WTC11 (cell line): ENCODE results near the gene NRXN3. TPM values are rescaled to one million over a fixed set of nuclear protein-coding genes. Genes with fewer than 3 reads are reported as not detected.
"Not testable (repeated sequence)": the region's sequence is repeated elsewhere in the genome, so short reads cannot be mapped to it uniquely, and the experiment has no call there.

Experiments used
- ATAC-seq: fragments of 200-7000 bp; cut with Tn5 transposase; 2 replicates; pipeline ENCODE4 v1.10.0; 2021; ENCODE audit warnings: mild to moderate bottlenecking, moderate library complexity
- CTCF ChIA-PET: fragments of 300-600 bp; sonication (Branson Sonifier 250); formaldehyde crosslinking; loops from one replicate; lab custom pipeline; 2021; ENCODE audit warnings: antibody characterized with exemption; lab: Charles Lee
- POLR2A ChIA-PET: fragments of 350-600 bp; sonication (Branson Sonifier 250); formaldehyde crosslinking; loops from one replicate; lab custom pipeline; 2021; ENCODE audit warnings: antibody characterized with exemption; lab: Charles Lee
- DNase-seq: peaks from one replicate; pipeline ENCODE4 v3.0.0; 2021; ENCODE audit warnings: low spot score
- H3K27ac Mint-ChIP-seq: 2 replicates; pipeline ENCODE4 v1.8.0; 2021; ENCODE audit warnings: mixed read lengths
- H3K27me3 Mint-ChIP-seq: 2 replicates; pipeline ENCODE4 v1.8.0; 2021; ENCODE audit warnings: low read depth, mild to moderate bottlenecking, moderate library complexity, mixed read lengths
- H3K36me3 Mint-ChIP-seq: 2 replicates; pipeline ENCODE4 v1.8.0; 2021; ENCODE audit warnings: mixed read lengths
- H3K4me1 Mint-ChIP-seq: 2 replicates; pipeline ENCODE4 v1.8.0; 2022; ENCODE audit warnings: mixed read lengths
- H3K4me3 Mint-ChIP-seq: 2 replicates; pipeline ENCODE4 v1.8.0; 2021; ENCODE audit warnings: mild to moderate bottlenecking, moderate library complexity, mixed read lengths
- H3K9me3 Mint-ChIP-seq: 2 replicates; pipeline ENCODE4 v1.8.0; 2021; ENCODE audit warnings: mixed read lengths
- CREB1 ChIP-seq: sonication (generic); formaldehyde crosslinking; IDR thresholded peaks from 2 replicates; pipeline ENCODE4 v1.8.0; 2023; ENCODE audit warnings: mild to moderate bottlenecking, missing genetic modification reagents
- ESRRA ChIP-seq: sonication (generic); formaldehyde crosslinking; IDR thresholded peaks from 2 replicates; pipeline ENCODE4 v1.8.1; 2022; ENCODE audit warnings: mild to moderate bottlenecking, missing genetic modification reagents, borderline replicate concordance
- ETV6 ChIP-seq: sonication (generic); formaldehyde crosslinking; IDR thresholded peaks from 2 replicates; pipeline ENCODE4 v1.8.1; 2022; ENCODE audit warnings: mild to moderate bottlenecking, missing genetic modification reagents
- FOXK1 ChIP-seq: sonication (generic); formaldehyde crosslinking; IDR thresholded peaks from 2 replicates; pipeline ENCODE4 v1.8.0; 2022; ENCODE audit warnings: mild to moderate bottlenecking, moderate library complexity, missing genetic modification reagents
- GABPB1 ChIP-seq: sonication (generic); formaldehyde crosslinking; IDR thresholded peaks from 2 replicates; pipeline ENCODE4 v1.8.1; 2023; ENCODE audit warnings: mild to moderate bottlenecking, missing genetic modification reagents
- JAZF1 ChIP-seq: fragments of 250-450 bp; sonication (Bioruptor Pico); IDR thresholded peaks from 2 replicates; pipeline ENCODE4 v1.9.0; 2021; ENCODE audit warnings: moderate library complexity, mild to moderate bottlenecking, inconsistent platforms
- JUN ChIP-seq: sonication (generic); formaldehyde crosslinking; IDR thresholded peaks from 2 replicates; pipeline ENCODE4 v1.8.0; 2023; ENCODE audit warnings: mild to moderate bottlenecking, missing genetic modification reagents
- MXD4 ChIP-seq: fragments of 250-450 bp; sonication (Bioruptor Pico); IDR thresholded peaks from 2 replicates; pipeline ENCODE4 v1.8.0; 2021; ENCODE audit warnings: mild to moderate bottlenecking, moderate library complexity, borderline replicate concordance
- NFATC4 ChIP-seq: fragments of 250-450 bp; sonication (Bioruptor Pico); IDR thresholded peaks from 2 replicates; pipeline ENCODE4 v1.9.0; 2021; ENCODE audit warnings: mild to moderate bottlenecking
- NFE2L1 ChIP-seq: sonication (generic); formaldehyde crosslinking; IDR thresholded peaks from 2 replicates; pipeline ENCODE4 v1.8.1; 2023; ENCODE audit warnings: missing genetic modification reagents
- NR1H2 ChIP-seq: sonication (generic); formaldehyde crosslinking; IDR thresholded peaks from 2 replicates; pipeline ENCODE4 v1.9.0; 2021; ENCODE audit warnings: mild to moderate bottlenecking, moderate library complexity, missing genetic modification reagents
- NR2C2 ChIP-seq: sonication (generic); formaldehyde crosslinking; IDR thresholded peaks from 2 replicates; pipeline ENCODE4 v1.8.0; 2022; ENCODE audit warnings: mild to moderate bottlenecking, missing genetic modification reagents
- SOX15 ChIP-seq: fragments of 250-450 bp; sonication (Bioruptor Pico); IDR thresholded peaks from 2 replicates; pipeline ENCODE4 v1.9.0; 2021; ENCODE audit warnings: mild to moderate bottlenecking
- TP53 ChIP-seq: sonication (generic); formaldehyde crosslinking; IDR thresholded peaks from 2 replicates; pipeline ENCODE4 v1.8.1; 2023; ENCODE audit warnings: mild to moderate bottlenecking, missing genetic modification reagents
- total RNA-seq: library from RNA; stranded (reverse); gene quantifications from 3 replicates; pipeline ENCODE4 v1.2.3, GENCODE V29; 2021
- TF ChIP-seq, protein P1 (sequence below): fragments of 250-450 bp; sonication (Bioruptor Pico); IDR thresholded peaks from 2 replicates; pipeline ENCODE4 v1.8.0; 2021; ENCODE audit warnings: mild to moderate bottlenecking
- TF ChIP-seq, protein P2 (sequence below): sonication (generic); formaldehyde crosslinking; IDR thresholded peaks from 2 replicates; pipeline ENCODE4 v1.8.1; 2023; ENCODE audit warnings: mild to moderate bottlenecking, moderate library complexity, missing genetic modification reagents
- TF ChIP-seq, protein P3 (sequence below): sonication (generic); formaldehyde crosslinking; conservative IDR thresholded peaks from 2 replicates; pipeline ENCODE4 v1.8.1; 2023; ENCODE audit warnings: mild to moderate bottlenecking, low read depth, missing genetic modification reagents, moderate library complexity
- TF ChIP-seq, protein P4 (sequence below): sonication (generic); formaldehyde crosslinking; IDR thresholded peaks from 2 replicates; pipeline ENCODE4 v1.8.1; 2022; ENCODE audit warnings: low read depth, mild to moderate bottlenecking, moderate library complexity, missing genetic modification reagents, borderline replicate concordance
- TF ChIP-seq, protein P5 (sequence below): fragments of 250-450 bp; sonication (Bioruptor Pico); IDR thresholded peaks from 2 replicates; pipeline ENCODE4 v1.9.0; 2021; ENCODE audit warnings: mild to moderate bottlenecking, borderline replicate concordance

The NRXN3 gene
- total RNA-seq, 1 experiment from 2014 or later, result 3.0 TPM

DNA sequence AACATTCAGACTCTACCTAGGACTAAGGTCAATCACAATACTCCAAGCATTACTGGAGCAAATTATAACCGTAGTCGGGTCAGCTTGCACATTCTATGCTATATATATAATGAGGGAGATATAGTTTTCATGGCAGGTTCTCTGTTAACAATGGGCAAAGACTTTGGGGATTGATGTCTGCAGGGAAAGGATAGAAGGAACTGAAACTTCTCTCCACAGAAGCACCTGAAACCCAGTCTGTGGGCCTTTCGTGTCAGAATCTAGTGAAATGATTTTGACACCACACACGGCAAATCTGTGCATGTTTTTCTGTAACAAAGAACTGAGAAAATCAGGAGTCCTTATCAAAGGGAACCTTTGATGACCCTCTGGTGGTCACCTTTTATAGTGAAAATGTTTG lies 847.4 kb downstream of the NRXN3 start (continued):
- TF ChIP-seq CREB1 (no peak), ESRRA (CRISPR knock-in tag) (no peak), NFATC4 (no peak)
- TF ChIP-seq, protein P1, sequence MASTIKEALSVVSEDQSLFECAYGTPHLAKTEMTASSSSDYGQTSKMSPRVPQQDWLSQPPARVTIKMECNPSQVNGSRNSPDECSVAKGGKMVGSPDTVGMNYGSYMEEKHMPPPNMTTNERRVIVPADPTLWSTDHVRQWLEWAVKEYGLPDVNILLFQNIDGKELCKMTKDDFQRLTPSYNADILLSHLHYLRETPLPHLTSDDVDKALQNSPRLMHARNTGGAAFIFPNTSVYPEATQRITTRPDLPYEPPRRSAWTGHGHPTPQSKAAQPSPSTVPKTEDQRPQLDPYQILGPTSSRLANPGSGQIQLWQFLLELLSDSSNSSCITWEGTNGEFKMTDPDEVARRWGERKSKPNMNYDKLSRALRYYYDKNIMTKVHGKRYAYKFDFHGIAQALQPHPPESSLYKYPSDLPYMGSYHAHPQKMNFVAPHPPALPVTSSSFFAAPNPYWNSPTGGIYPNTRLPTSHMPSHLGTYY, result no peak
- TF ChIP-seq, protein P2, sequence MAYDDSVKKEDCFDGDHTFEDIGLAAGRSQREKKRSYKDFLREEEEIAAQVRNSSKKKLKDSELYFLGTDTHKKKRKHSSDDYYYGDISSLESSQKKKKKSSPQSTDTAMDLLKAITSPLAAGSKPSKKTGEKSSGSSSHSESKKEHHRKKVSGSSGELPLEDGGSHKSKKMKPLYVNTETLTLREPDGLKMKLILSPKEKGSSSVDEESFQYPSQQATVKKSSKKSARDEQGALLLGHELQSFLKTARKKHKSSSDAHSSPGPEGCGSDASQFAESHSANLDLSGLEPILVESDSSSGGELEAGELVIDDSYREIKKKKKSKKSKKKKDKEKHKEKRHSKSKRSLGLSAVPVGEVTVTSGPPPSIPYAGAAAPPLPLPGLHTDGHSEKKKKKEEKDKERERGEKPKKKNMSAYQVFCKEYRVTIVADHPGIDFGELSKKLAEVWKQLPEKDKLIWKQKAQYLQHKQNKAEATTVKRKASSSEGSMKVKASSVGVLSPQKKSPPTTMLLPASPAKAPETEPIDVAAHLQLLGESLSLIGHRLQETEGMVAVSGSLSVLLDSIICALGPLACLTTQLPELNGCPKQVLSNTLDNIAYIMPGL (CRISPR knock-in tag), result no peak

DNA sequence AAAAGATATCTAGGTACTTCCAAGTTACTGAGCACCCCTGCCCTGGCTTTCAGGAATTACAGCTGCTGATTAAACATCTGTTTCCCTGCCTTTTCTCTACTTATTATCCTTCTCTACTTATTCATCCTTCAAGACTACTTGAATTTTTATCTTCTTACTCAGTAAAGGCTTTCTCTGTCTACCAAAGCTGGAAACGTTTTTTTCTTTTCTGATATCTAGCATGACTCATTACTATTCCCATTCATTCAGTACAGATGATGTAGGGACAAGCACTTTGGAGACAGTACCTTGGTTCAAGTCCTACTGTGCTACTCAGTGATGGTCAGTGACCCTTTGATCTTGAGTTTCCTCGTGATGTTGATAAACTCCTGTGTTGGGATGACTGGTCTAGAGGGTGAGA lies 848.7 kb downstream of the NRXN3 start:
- TF ChIP-seq NFE2L1 (CRISPR knock-in tag) (no peak), GABPB1 (no peak), ETV6 (CRISPR knock-in tag) (no peak), SOX15 (CRISPR knock-in tag) (no peak), FOXK1 (no peak), JAZF1 (no peak), JUN (CRISPR knock-in tag) (no peak), NR1H2 (CRISPR knock-in tag) (no peak), TP53 (CRISPR knock-in tag) (no peak), MXD4 (CRISPR knock-in tag) (no peak), NR2C2 (CRISPR knock-in tag) (no peak), CREB1 (no peak)
- TF ChIP-seq, protein P3, sequence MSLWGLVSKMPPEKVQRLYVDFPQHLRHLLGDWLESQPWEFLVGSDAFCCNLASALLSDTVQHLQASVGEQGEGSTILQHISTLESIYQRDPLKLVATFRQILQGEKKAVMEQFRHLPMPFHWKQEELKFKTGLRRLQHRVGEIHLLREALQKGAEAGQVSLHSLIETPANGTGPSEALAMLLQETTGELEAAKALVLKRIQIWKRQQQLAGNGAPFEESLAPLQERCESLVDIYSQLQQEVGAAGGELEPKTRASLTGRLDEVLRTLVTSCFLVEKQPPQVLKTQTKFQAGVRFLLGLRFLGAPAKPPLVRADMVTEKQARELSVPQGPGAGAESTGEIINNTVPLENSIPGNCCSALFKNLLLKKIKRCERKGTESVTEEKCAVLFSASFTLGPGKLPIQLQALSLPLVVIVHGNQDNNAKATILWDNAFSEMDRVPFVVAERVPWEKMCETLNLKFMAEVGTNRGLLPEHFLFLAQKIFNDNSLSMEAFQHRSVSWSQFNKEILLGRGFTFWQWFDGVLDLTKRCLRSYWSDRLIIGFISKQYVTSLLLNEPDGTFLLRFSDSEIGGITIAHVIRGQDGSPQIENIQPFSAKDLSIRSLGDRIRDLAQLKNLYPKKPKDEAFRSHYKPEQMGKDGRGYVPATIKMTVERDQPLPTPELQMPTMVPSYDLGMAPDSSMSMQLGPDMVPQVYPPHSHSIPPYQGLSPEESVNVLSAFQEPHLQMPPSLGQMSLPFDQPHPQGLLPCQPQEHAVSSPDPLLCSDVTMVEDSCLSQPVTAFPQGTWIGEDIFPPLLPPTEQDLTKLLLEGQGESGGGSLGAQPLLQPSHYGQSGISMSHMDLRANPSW (CRISPR knock-in tag), result no peak
- TF ChIP-seq, protein P4, sequence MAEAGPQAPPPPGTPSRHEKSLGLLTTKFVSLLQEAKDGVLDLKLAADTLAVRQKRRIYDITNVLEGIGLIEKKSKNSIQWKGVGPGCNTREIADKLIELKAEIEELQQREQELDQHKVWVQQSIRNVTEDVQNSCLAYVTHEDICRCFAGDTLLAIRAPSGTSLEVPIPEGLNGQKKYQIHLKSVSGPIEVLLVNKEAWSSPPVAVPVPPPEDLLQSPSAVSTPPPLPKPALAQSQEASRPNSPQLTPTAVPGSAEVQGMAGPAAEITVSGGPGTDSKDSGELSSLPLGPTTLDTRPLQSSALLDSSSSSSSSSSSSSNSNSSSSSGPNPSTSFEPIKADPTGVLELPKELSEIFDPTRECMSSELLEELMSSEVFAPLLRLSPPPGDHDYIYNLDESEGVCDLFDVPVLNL (CRISPR knock-in tag), result no peak
- TF ChIP-seq, protein P5, sequence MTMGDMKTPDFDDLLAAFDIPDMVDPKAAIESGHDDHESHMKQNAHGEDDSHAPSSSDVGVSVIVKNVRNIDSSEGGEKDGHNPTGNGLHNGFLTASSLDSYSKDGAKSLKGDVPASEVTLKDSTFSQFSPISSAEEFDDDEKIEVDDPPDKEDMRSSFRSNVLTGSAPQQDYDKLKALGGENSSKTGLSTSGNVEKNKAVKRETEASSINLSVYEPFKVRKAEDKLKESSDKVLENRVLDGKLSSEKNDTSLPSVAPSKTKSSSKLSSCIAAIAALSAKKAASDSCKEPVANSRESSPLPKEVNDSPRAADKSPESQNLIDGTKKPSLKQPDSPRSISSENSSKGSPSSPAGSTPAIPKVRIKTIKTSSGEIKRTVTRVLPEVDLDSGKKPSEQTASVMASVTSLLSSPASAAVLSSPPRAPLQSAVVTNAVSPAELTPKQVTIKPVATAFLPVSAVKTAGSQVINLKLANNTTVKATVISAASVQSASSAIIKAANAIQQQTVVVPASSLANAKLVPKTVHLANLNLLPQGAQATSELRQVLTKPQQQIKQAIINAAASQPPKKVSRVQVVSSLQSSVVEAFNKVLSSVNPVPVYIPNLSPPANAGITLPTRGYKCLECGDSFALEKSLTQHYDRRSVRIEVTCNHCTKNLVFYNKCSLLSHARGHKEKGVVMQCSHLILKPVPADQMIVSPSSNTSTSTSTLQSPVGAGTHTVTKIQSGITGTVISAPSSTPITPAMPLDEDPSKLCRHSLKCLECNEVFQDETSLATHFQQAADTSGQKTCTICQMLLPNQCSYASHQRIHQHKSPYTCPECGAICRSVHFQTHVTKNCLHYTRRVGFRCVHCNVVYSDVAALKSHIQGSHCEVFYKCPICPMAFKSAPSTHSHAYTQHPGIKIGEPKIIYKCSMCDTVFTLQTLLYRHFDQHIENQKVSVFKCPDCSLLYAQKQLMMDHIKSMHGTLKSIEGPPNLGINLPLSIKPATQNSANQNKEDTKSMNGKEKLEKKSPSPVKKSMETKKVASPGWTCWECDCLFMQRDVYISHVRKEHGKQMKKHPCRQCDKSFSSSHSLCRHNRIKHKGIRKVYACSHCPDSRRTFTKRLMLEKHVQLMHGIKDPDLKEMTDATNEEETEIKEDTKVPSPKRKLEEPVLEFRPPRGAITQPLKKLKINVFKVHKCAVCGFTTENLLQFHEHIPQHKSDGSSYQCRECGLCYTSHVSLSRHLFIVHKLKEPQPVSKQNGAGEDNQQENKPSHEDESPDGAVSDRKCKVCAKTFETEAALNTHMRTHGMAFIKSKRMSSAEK (CRISPR knock-in tag), result no peak
- TF ChIP-seq, all 79 proteins: peak for 0
- no peak overlapping the region for H3K4me3 Mint-ChIP-seq
- DNase-seq (no peak), ATAC-seq (no peak)
- H3K27ac Mint-ChIP-seq, result no peak overlapping the region
- ChIA-PET CTCF (no interaction called here), POLR2A (no interaction called here)
- peaks cover 37% of the 10 kb centered on the region for H3K9me3 Mint-ChIP-seq
- no peaks in the 10 kb centered on the region for H3K4me1 Mint-ChIP-seq
- no peaks in the 10 kb centered on the region; the same call in 1 of the 2 replicates for H3K36me3 Mint-ChIP-seq
- H3K27me3 Mint-ChIP-seq, result peaks cover 40% of the 10 kb centered on the region

DNA sequence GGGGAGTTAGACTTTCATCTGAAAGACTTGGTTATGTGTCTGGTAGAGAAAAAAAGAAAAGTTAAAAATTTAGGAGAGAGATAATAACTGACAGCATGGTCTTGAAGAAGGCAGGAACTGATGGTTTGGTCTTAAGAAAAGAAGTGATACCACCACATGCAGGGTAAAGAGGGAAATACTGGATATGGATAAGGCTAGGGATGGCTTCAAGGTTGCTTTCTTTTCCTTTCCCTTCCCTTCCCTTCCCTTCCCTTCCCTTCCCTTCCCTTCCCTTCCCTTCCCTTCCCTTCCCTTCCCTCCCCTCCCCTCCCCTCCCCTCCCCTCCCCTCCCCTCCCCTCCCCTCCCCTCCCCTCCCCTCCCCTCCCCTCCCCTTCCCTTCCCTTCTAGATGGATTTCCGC lies 849.7 kb downstream of the NRXN3 start:
- DNase-seq, CTCF ChIA-PET, ATAC-seq, H3K36me3 Mint-ChIP-seq, H3K4me3 Mint-ChIP-seq, H3K4me1 Mint-ChIP-seq, H3K27ac Mint-ChIP-seq, POLR2A ChIA-PET: not testable (repeated sequence)
- Mint-ChIP-seq H3K27me3 (peaks cover 37% of the 10 kb centered on the region), H3K9me3 (peaks cover 29% of the 10 kb centered on the region)
